A549 (cell line): ENCODE results near the gene SYNE3.

ENCODE experiments used
- EP300 ChIP-seq, 2 experiments: fragments of >200 bp; sonication (Bioruptor Twin); formaldehyde crosslinking; IDR thresholded peaks; 2 replicates in 1 of 2; 3 replicates in 1 of 2; pipeline ENCODE4 v1.6.1; 2016 to 2017
- JUNB ChIP-seq: fragments of >200 bp; sonication (Bioruptor Twin); formaldehyde crosslinking; IDR thresholded peaks from 2 replicates; pipeline ENCODE4 v1.6.1; 2016
- POLR2A ChIP-seq: IDR thresholded peaks from 2 replicates; pipeline ENCODE4 v1.6.1; 2012; ENCODE audit warnings: mild to moderate bottlenecking, low read length
- ZC3H11A ChIP-seq: fragments of 450-650 bp; IDR thresholded peaks from 2 replicates; pipeline ENCODE4 v1.6.1; 2014; ENCODE audit warnings: antibody characterized with exemption, mild to moderate bottlenecking

DNA sequence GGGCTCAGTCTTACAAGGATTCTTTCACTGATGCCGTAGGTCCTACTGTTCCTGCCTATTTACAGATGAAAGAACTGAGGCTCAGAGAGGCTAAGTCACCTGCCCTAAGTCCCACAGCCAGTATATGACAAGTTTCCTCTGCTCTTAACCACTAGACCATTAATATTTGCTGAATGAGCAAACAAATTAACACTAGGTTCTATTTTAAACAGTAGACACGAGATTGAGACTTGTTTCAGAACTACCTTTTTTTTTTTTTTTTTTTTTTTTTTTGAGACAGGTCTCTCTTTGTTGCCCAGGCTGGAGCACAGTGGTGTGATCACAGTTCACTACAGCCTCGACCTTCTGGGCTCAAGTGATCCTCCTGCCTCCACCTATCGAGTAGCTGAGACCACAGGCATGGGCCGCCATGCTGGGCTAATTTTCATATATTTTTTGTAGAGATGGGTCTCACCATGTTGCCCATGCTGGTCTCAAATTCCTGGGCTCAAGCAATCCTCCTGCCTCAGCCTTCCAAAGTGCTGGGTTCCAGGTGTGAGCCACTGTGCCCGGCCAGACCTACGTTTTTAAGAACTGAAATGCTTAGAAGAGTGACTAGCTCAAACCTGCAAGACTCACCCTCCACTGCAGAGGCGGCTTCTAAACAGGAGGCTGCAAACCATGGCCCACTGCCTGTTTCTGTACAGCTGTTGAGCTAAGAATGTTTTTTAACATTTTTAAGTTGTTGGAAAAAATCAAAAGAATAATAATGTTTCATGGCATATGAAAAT is 12.9 kb downstream of the SYNE3 start:
- TF ChIP-seq POLR2A: no peak
- TF ChIP-seq EP300 (IDR thresholded peaks at IDR 0.05): no peak
- no peak for TF ChIP-seq ZC3H11A
- no peak for TF ChIP-seq JUNB
